Thymus (tissue), 11 donors: ENCODE results near the gene AGAP3. TPM values are rescaled to one million over a fixed set of nuclear protein-coding genes. Genes with fewer than 3 reads are reported as not detected.

ENCODE experiments used
- DNase-seq, 9 donors: peaks; one replicate each; pipeline ENCODE4 v3.0.0-alpha.2; 2013; ENCODE audit warnings: low spot score in 9 of 9, low read depth in 6 of 9, missing footprints in 1 of 9
- H3K27ac ChIP-seq, 2 donors: one replicate each; pipeline ENCODE4 v1.5.1; 2013; ENCODE audit warnings: control low read depth in 1 of 2, low read depth in 1 of 2, low read length in 1 of 2, mild to moderate bottlenecking in 1 of 2, moderate library complexity in 1 of 2
- H3K27me3 ChIP-seq, 2 donors: one replicate each; pipeline ENCODE4 v1.5.1; 2013; ENCODE audit warnings: low read length in 1 of 2; ENCODE audit not compliant: control insufficient read depth in 2 of 2, insufficient read depth in 1 of 2
- H3K36me3 ChIP-seq, 2 donors: one replicate each; pipeline ENCODE4 v1.5.1; 2013; ENCODE audit warnings: low read length in 1 of 2, mild to moderate bottlenecking in 1 of 2, moderate library complexity in 1 of 2; ENCODE audit not compliant: control insufficient read depth in 2 of 2, insufficient read depth in 2 of 2
- H3K4me1 ChIP-seq, 2 donors: one replicate each; pipeline ENCODE4 v1.5.1; 2013; ENCODE audit warnings: low read length in 2 of 2; ENCODE audit not compliant: control insufficient read depth in 2 of 2, insufficient read depth in 2 of 2
- H3K4me3 ChIP-seq, 2 donors: one replicate each; pipeline ENCODE4 v1.5.1; 2013; ENCODE audit warnings: low read length in 2 of 2, control low read depth in 1 of 2, mild to moderate bottlenecking in 1 of 2
- H3K9me3 ChIP-seq, 2 donors: one replicate each; pipeline ENCODE4 v1.5.1; 2013; ENCODE audit warnings: low read length in 1 of 2, mild to moderate bottlenecking in 1 of 2; ENCODE audit not compliant: control insufficient read depth in 2 of 2, insufficient read depth in 1 of 2
- WGBS: extraction: QIAGEN DNeasy Blood & Tissue Kit; methylation state at CpG from one replicate; pipeline ENCODE4 v1.1.7; 2013; 5-methylcytosine and 5-hydroxymethylcytosine counted together
- polyA plus RNA-seq: library from polyadenylated mRNA; stranded (reverse); fragments of 200-250 nt; gene quantifications from one replicate; pipeline ENCODE4 v1.2.3, GENCODE V29; 2013
- total RNA-seq: library from RNA; stranded (reverse); fragments of 120-200 nt; gene quantifications from one replicate; pipeline ENCODE4 v1.2.4, GENCODE V29; 2013
- donor health status: healthy.

Gene AGAP3
- total and polyA plus RNA-seq, 2 donors = 8.2 to 43.2 TPM

DNA sequence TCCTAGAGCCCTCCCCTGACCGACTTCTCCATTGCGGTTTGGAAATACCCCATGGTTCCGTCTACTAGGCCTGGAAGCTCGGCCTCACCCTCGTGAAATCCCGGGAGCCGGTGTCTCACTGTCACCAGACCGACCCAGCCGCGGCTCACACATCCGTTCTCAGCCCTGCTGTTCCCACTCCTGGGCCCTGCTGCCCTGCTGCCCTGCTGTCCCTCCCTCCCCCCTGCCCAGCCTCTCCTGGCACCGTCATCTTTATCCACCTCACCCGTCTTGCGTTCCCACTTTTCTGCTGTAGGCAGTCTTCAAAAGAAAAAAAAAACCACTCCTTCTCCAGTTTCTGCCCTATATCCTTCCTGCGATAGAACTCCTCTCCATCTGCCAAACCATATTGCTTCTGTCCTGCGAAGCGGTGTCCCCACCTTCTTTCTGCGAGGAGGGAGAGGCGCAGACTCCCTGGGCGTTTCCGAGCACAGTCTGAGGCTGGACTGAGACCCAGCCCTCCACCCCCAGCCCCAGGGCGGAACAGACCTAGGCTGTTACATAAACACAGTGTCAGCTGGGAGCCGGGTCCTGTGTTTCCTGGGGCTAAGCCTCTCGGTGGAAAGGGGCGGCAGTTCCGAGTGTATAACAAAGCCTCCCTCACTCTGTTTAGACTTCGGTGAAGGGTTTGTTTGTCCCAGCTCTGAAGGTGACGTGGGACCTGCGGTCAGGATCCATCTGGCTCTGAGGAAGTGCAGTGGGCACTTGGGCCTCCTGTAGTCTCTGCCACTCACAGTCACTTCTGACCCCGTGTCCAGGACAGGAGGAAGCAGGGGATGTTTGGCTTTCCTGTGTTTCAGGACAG is 2.8 kb downstream of the AGAP3 start:
- H3K4me3 ChIP-seq = no peak overlapping the region
- H3K36me3 ChIP-seq = no peaks in the 10 kb centered on the region
- H3K4me1 ChIP-seq = peaks cover 3 to 35% of the 10 kb centered on the region in 2 donors
- WGBS = 5% methylated on average over 30 of the region's 30 CpGs
- peaks cover 55 to 90% of the 10 kb centered on the region in 2 donors for H3K27me3 ChIP-seq
- DNase-seq = no peak
- peak overlapping the region; percentile 37 to 75 for H3K27ac ChIP-seq
- peaks cover 0 to 4% of the 10 kb centered on the region in 2 donors for H3K9me3 ChIP-seq

DNA sequence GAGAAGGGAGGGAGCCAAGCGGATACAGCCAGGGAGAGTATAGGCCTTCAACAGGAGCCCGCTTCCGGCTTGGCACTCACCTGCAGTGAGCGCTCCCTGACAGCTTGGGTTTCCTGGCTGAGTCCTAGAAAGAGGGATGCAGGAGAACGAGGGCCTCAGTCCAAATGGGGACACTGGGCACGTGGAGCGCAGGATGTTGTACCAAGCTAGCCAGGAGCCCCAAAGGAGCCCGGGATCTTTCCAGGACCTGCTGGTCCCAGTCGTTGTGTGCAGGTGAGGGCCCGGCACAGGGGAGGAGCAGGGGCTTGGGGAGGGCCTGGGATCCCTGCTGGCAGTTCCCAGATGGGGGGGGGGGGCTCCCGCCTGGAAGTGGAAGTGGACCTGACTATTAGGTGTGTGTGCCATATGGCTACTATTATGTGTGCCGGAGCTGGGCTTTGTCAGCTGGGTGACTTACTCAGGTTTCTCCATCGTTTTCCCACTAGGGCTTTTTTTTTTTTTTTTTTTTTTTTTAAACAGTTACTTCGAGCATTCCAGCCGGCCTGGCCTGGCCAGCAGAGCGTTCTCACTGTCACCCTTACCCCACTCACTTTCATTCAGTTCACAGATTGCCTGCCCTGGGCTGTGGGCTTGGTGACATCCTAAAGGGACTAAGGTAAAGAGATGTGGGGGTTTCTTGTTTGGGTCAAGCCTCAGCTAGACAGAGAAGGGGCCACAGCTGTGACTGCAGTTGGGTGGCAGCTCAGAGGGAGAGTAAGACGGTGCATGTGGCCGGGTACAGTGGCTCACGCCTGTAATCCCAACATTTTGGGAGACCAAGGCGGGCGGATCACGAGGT is 3.8 kb downstream of the AGAP3 start:
- Histone ChIP-seq H3K4me1 (peaks cover 3 to 35% of the 10 kb centered on the region in 2 donors), H3K27me3 (peaks cover 45 to 85% of the 10 kb centered on the region in 2 donors), H3K36me3 (no peaks in the 10 kb centered on the region), H3K27ac (peak overlapping the region in 1 of 2 donors; percentile 55), H3K4me3 (no peak overlapping the region), H3K9me3 (peaks cover 0 to 4% of the 10 kb centered on the region in 2 donors)
- DNase-seq = no peak
- 94% methylated on average over 22 of the region's 22 CpGs for WGBS

DNA sequence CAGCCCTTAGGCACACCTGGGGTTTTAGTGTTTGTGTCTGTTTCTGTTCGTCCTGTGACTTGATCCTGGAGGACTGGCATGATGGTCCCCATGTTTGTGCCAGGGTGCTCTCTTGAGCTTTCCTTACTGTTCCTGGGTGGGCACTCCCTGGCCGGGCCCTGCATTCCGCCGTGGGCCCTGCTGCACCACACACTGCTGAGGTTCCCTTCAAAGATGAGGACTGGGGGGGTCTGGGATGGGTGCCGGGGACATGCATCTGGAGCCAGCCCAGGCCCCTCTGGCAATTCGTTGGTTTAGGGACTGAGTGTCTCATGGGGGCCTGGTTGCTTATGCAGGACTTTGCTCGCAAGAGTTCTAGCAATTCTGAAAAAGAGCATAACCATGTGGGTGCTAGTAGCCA is 4.7 kb downstream of the AGAP3 start:
- no peak overlapping the region for H3K27ac ChIP-seq
- no peak for DNase-seq
- peaks cover 3 to 29% of the 10 kb centered on the region in 2 donors for H3K4me1 ChIP-seq
- 93% methylated on average over 7 of the region's 7 CpGs for WGBS
- H3K4me3 ChIP-seq = no peak overlapping the region
- peaks cover 36 to 78% of the 10 kb centered on the region in 2 donors for H3K27me3 ChIP-seq
- H3K36me3 ChIP-seq = no peaks in the 10 kb centered on the region
- peaks cover 0 to 4% of the 10 kb centered on the region in 2 donors for H3K9me3 ChIP-seq

DNA sequence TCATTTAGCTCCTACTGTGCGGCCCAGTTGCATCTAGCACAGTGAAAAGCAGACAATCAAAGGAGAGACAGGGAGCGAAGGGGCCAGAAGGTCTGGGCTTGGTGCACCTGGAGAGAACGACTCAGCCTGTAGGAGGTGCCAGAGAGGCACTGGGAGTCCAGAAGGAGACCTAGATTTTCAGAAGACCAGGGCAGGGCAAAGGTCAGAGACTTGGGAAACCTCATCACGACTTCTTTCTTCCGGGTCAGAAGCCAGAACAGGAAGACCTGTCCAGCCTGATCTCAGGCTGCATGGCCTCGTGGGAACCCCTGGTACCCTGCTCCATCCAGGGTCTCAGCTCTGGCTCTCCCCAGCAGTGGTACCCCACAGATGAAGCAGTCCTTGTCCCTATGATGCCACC is 5.2 kb downstream of the AGAP3 start:
- peaks cover 0 to 4% of the 10 kb centered on the region in 2 donors for H3K9me3 ChIP-seq
- peaks cover 32 to 77% of the 10 kb centered on the region in 2 donors for H3K27me3 ChIP-seq
- WGBS = 81% methylated on average over 6 of the region's 6 CpGs
- DNase-seq = no peak
- peaks cover 3 to 28% of the 10 kb centered on the region in 2 donors for H3K4me1 ChIP-seq
- H3K27ac ChIP-seq = no peak overlapping the region
- H3K4me3 ChIP-seq = no peak overlapping the region
- no peaks in the 10 kb centered on the region for H3K36me3 ChIP-seq

DNA sequence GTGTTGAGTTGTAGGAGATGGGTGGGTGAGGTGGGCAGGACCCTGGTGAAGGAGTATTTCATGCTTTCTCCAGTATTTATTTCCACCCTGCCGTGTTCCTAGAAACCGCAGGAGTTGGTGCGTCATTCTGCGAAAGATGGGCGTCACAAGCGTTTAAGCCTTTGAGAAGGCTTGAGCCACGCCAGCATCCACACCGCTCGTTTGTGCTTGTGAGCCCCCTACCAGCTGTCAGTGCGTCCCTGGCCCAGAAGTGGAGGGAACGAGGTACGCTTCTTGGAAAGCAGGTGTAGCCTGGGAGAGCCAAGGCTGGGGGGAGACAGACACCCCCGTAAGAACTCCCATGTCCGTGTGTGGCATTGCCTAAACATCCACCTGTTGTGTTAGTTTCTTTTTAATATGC is 5.7 kb downstream of the AGAP3 start:
- H3K36me3 ChIP-seq = no peaks in the 10 kb centered on the region
- H3K9me3 ChIP-seq = peaks cover 0 to 4% of the 10 kb centered on the region in 2 donors
- peaks cover 27 to 74% of the 10 kb centered on the region in 2 donors for H3K27me3 ChIP-seq
- H3K27ac ChIP-seq = no peak overlapping the region
- H3K4me3 ChIP-seq = no peak overlapping the region
- DNase-seq = no peak
- H3K4me1 ChIP-seq = peaks cover 3 to 26% of the 10 kb centered on the region in 2 donors
- 97% methylated on average over 14 of the region's 14 CpGs for WGBS

DNA sequence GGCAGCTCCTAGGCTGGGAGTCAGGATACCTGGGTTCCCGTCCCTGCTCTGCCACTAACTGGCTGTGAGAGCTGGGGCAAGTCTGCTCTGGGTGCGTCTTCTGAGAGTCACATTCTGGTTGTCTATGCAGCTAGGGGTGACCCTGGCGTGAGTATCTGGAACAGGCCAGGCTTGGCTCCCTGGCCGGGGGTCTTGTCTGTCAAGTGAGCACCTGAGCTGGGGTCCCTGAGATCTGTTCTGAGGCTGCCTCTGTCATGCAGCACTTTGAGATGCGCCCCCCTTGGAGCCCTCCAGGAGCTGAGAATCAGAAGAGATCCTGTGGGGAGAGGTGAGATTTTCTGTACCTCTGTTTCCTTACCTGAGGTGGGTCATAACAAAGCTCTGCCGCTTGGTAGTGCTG is 7.5 kb downstream of the AGAP3 start:
- no peak for DNase-seq
- Histone ChIP-seq H3K9me3 (peaks cover 0 to 3% of the 10 kb centered on the region in 2 donors), H3K36me3 (no peaks in the 10 kb centered on the region), H3K4me1 (peaks cover 3 to 16% of the 10 kb centered on the region in 2 donors), H3K4me3 (no peak overlapping the region), H3K27ac (no peak overlapping the region), H3K27me3 (peaks cover 15 to 56% of the 10 kb centered on the region in 2 donors)
- WGBS = 96% methylated on average over 6 of the region's 6 CpGs

DNA sequence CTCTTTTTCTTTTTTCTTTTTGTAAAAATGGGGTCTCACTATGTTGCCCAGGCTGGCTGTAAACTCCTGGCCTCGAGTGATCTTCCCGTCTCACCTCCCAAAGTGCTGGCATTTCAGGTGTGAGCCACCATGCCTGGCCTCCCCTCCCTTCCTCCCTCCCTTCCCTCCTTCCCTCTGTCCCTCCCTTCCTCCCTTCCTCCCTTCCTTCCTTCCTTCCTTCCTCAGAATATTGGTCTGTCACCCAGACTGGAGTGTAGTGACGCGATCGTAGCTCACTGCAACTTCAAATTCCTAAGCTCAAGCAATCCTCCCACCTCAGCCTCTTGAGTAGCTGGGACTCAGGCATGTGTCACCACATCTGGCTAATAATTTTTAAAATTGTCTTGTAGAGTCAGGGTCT is 8.4 kb downstream of the AGAP3 start:
- Histone ChIP-seq H3K27ac (no peak overlapping the region), H3K4me1 (peaks cover 0 to 7% of the 10 kb centered on the region in 2 donors), H3K9me3 (no peaks in the 10 kb centered on the region), H3K27me3 (peaks cover 6 to 47% of the 10 kb centered on the region in 2 donors), H3K4me3 (no peak overlapping the region), H3K36me3 (no peaks in the 10 kb centered on the region)
- WGBS = 97% methylated on average over 5 of the region's 5 CpGs
- no peak for DNase-seq

DNA sequence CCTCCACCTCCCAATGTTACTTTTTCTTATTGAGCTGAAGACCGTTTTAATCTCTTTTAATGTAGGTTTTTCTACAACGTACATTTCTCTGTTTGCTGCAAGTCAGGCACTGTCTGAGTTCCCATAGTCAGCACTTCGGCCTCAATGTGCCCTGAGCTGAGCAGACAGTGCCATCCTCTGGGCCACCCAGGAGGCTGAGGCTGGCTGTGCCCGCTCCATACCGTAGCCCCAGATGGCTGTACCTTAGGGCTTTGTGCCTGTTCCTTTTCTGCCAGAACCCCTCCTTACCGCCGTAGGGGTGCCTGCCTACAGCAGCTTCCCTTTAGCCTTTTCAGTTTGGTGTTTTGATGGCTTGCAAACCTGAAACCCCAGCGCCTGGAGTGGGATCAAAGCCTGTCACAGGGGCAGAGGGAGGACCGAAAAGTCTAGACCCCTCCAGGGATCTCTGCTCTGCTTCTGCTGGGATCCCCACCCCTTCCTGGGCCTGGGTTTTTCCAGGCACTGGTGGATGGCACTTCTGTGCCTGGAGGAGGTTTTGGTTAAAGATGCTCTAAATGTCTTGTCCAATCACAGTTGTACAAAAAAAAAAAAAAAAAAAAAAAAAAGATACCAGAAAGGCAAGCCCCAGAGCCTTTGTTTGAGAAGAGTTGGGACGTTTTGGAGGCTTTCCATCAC is 9.0 kb downstream of the AGAP3 start:
- H3K36me3 ChIP-seq = no peaks in the 10 kb centered on the region

More for the DNA sequence above, 9.0 kb downstream of the AGAP3 start:
- no peak for DNase-seq
- Histone ChIP-seq H3K9me3 (no peaks in the 10 kb centered on the region), H3K4me1 (peaks cover 0 to 1% of the 10 kb centered on the region in 2 donors), H3K27me3 (peaks cover 2 to 41% of the 10 kb centered on the region in 2 donors), H3K4me3 (no peak overlapping the region), H3K27ac (no peak overlapping the region)
- 79% methylated on average over 10 of the region's 10 CpGs for WGBS
